Liver (tissue), 3 donors: ENCODE measurements around the gene PKIG.

ENCODE experiments used
- EGR1 ChIP-seq, 2 donors: IDR thresholded peaks; 2 replicates each; pipeline ENCODE4 v1.6.1; 2016 to 2018; ENCODE audit warnings: antibody characterized with exemption in 2 of 2, low read depth in 2 of 2
- NR2F2 ChIP-seq: IDR thresholded peaks from 2 replicates; pipeline ENCODE4 v1.6.1; 2016; ENCODE audit warnings: antibody characterized with exemption
- RAD21 ChIP-seq, 2 donors: IDR thresholded peaks; 2 replicates each; pipeline ENCODE4 v1.6.1; 2016; ENCODE audit warnings: antibody characterized with exemption in 2 of 2, mild to moderate bottlenecking in 2 of 2
- SP1 ChIP-seq: IDR thresholded peaks from 2 replicates; pipeline ENCODE4 v1.6.1; 2018; ENCODE audit warnings: antibody characterized with exemption, mild to moderate bottlenecking
- TAF1 ChIP-seq: conservative IDR thresholded peaks from 2 replicates; pipeline ENCODE4 v1.6.1; 2016; ENCODE audit warnings: antibody characterized with exemption, mild to moderate bottlenecking
- TF ChIP-seq, protein P1 (sequence below): fragments of 150-350 bp; IDR thresholded peaks from 2 replicates; pipeline ENCODE4 v1.5.1; 2017; ENCODE audit warnings: improper control_type of control experiment, low read depth, low read length; ENCODE audit not compliant: missing input control
- TF ChIP-seq, protein P2 (sequence below): IDR thresholded peaks from 2 replicates; pipeline ENCODE4 v1.6.1; 2016; ENCODE audit warnings: antibody characterized with exemption
- TF ChIP-seq, protein P3 (sequence below): IDR thresholded peaks from 2 replicates; pipeline ENCODE4 v1.6.1; 2016; ENCODE audit warnings: antibody characterized with exemption, mild to moderate bottlenecking
- donor health status: healthy.
- donor health status: healthy.

DNA sequence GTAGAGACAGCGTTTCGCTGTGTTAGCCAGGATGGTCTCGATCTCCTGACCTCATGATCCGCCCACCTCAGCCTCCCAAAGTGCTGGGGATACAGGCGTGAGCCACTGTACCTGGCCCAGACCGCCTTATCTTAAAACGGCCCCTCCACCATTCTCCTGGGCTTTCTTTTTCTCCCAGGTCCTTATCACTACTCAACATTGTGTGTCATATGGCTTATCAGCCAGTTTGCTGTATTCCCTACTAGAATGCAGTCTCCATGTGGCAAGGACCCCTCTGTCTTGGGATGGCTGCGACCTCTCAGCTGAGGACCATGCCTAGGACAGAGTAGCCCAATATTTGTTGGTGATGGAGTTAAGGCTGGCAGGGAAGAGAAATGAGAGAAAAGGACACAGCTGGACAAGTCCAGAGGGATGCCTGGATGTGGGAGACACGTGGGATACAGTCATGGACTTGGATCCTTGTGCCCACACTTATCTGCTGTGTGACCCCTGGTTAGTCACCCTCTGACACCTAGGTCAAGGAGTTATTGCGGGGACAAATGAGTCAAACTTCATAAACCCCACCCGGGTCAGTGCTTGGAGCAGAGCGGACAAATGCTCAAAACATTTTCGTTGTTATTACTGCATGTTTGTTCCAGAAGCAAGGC lies 45.1 kb downstream of the PKIG start:
- TF ChIP-seq EGR1 (IDR thresholded peaks at IDR 0.05; ENCODE audit: low read depth in 2 of 2) (no peak), NR2F2 (no peak), RAD21 (IDR thresholded peaks at IDR 0.05) (no peak), TAF1 (no peak), SP1 (no peak)
- TF ChIP-seq, protein P1, sequence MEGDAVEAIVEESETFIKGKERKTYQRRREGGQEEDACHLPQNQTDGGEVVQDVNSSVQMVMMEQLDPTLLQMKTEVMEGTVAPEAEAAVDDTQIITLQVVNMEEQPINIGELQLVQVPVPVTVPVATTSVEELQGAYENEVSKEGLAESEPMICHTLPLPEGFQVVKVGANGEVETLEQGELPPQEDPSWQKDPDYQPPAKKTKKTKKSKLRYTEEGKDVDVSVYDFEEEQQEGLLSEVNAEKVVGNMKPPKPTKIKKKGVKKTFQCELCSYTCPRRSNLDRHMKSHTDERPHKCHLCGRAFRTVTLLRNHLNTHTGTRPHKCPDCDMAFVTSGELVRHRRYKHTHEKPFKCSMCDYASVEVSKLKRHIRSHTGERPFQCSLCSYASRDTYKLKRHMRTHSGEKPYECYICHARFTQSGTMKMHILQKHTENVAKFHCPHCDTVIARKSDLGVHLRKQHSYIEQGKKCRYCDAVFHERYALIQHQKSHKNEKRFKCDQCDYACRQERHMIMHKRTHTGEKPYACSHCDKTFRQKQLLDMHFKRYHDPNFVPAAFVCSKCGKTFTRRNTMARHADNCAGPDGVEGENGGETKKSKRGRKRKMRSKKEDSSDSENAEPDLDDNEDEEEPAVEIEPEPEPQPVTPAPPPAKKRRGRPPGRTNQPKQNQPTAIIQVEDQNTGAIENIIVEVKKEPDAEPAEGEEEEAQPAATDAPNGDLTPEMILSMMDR = no peak
- TF ChIP-seq, protein P2, sequence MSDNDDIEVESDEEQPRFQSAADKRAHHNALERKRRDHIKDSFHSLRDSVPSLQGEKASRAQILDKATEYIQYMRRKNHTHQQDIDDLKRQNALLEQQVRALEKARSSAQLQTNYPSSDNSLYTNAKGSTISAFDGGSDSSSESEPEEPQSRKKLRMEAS = no peak
- TF ChIP-seq, protein P3, sequence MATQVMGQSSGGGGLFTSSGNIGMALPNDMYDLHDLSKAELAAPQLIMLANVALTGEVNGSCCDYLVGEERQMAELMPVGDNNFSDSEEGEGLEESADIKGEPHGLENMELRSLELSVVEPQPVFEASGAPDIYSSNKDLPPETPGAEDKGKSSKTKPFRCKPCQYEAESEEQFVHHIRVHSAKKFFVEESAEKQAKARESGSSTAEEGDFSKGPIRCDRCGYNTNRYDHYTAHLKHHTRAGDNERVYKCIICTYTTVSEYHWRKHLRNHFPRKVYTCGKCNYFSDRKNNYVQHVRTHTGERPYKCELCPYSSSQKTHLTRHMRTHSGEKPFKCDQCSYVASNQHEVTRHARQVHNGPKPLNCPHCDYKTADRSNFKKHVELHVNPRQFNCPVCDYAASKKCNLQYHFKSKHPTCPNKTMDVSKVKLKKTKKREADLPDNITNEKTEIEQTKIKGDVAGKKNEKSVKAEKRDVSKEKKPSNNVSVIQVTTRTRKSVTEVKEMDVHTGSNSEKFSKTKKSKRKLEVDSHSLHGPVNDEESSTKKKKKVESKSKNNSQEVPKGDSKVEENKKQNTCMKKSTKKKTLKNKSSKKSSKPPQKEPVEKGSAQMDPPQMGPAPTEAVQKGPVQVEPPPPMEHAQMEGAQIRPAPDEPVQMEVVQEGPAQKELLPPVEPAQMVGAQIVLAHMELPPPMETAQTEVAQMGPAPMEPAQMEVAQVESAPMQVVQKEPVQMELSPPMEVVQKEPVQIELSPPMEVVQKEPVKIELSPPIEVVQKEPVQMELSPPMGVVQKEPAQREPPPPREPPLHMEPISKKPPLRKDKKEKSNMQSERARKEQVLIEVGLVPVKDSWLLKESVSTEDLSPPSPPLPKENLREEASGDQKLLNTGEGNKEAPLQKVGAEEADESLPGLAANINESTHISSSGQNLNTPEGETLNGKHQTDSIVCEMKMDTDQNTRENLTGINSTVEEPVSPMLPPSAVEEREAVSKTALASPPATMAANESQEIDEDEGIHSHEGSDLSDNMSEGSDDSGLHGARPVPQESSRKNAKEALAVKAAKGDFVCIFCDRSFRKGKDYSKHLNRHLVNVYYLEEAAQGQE = no peak
